ENCODE measurements around the gene C2CD4A. TPM values are rescaled to one million over a fixed set of nuclear protein-coding genes. Genes with fewer than 3 reads are reported as not detected.
A peak's percentile ranks its signal among the peaks of the same experiment; 100 is the strongest.

The C2CD4A gene
- total RNA-seq, 3 donors from 2014 or later (not counting 1 experiment from before 2014, with no cell fraction given) = not detected

DNA sequence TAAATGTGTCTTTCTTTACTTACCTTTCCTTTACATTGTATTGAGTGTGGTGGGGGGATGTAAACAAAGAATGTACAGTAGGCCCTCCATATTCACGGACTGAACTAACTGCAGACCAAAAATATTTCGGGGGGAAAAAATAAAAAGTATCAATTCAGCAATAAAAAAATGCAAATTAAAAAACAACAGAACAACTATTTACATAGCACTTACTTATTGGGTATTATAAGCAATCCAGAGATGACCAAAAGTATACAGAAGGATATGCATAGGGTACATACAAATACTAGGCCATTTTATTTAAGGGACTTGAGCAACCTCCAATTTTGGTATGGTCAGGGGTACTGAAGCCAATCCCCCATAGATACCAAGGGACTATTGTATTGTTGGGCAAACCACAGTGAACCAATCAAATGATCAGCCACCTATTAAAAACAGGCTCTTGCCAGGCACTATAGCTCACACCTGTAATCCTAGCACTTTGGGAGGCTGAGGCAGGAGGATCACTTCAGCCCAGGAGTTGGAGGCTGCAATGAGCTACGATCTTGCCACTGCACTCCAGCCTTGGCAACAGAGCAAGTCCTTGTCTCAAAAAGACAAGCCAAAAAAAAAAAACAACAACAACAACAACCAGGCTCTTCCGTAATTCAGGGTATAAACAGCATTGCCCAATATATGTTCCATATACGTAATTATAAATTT lies 8.3 kb upstream of the C2CD4A start:
- no peaks in the 10 kb centered on the region for H3K9me3 Mint-ChIP-seq
- H3K4me1 ChIP-seq (ENCODE audit: control insufficient read depth, insufficient read depth, low read length) = peaks cover 9% of the 10 kb centered on the region
- peaks cover 6 to 7% of the 10 kb centered on the region in 2 donors for H3K27me3 Mint-ChIP-seq (ENCODE audit: low read depth in 2 of 2)
- DNase-seq (no peak), ATAC-seq (no peak)
- no peaks in the 10 kb centered on the region for H3K36me3 ChIP-seq (ENCODE audit: control insufficient read depth, insufficient read depth, low read length)
- TF ChIP-seq, protein P1, sequence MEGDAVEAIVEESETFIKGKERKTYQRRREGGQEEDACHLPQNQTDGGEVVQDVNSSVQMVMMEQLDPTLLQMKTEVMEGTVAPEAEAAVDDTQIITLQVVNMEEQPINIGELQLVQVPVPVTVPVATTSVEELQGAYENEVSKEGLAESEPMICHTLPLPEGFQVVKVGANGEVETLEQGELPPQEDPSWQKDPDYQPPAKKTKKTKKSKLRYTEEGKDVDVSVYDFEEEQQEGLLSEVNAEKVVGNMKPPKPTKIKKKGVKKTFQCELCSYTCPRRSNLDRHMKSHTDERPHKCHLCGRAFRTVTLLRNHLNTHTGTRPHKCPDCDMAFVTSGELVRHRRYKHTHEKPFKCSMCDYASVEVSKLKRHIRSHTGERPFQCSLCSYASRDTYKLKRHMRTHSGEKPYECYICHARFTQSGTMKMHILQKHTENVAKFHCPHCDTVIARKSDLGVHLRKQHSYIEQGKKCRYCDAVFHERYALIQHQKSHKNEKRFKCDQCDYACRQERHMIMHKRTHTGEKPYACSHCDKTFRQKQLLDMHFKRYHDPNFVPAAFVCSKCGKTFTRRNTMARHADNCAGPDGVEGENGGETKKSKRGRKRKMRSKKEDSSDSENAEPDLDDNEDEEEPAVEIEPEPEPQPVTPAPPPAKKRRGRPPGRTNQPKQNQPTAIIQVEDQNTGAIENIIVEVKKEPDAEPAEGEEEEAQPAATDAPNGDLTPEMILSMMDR (IDR thresholded peaks at IDR 0.05) = no peak
- H3K4me3 Mint-ChIP-seq = peak overlapping the region; percentile 97
- no peaks in the 10 kb centered on the region for H3K36me3 Mint-ChIP-seq
- no peaks in the 10 kb centered on the region for H3K27me3 ChIP-seq (ENCODE audit: control insufficient read depth, insufficient read depth, low read length)
- peak overlapping the region; percentile 96 to 98 for H3K27ac Mint-ChIP-seq
- no peak overlapping the region for H3K27ac ChIP-seq (ENCODE audit: low read length)
- 100% methylated on average over 2 of the region's 5 CpGs for WGBS (ENCODE audit: insufficient coverage)
- H3K4me3 ChIP-seq (ENCODE audit: low read length) = no peak overlapping the region
- intact Hi-C loops (cut with micrococcal nuclease) = loop anchor here (1.0 kb wide), 1 partner anchor 12 kb away; no protein-coding TSS in a partner anchor
- no peaks in the 10 kb centered on the region for H3K9me3 ChIP-seq (ENCODE audit: control insufficient read depth, insufficient read depth, low read length)
- H3K4me1 Mint-ChIP-seq = peaks cover 61 to 76% of the 10 kb centered on the region in 2 donors

DNA sequence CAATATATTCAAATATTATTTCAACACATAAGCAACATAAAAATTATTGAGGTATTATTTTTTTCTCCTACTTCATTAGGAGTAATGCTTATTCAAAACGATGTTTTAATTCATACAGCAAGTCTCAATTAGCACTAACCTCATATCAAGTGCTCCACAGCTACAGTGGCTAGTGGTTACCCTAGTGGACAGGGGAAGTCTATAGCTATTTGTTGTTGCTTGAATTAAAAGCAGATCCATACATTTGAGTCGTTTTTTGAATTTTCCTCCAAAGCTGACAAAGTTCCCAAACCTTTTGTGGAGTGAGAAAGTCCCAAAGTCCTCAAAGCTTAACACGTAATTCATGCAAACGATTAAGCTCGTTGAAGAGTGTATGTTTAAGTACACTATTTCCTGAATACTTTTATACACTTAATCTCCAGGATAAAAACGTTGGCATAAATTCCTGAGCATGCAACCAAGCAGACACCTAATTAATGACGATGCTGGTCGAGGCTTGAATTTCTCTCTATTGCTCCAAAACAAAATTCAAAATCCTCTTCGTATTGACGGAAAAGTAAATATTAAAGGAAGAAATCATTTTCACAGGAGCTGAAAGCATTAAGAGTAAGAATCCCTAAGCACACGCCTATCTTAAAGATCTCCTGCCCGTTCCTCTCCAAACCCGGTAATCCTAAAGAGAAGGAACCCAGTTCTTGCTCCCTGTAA lies 7.5 kb upstream of the C2CD4A start:
- peak overlapping the region; percentile 96 to 98 for H3K27ac Mint-ChIP-seq
- DNase-seq = peak in 1 of 2 donors; percentile 15
- WGBS (ENCODE audit: insufficient coverage) = 0% methylated on average over 8 of the region's 13 CpGs
- Histone ChIP-seq H3K9me3 (ENCODE audit: control insufficient read depth, insufficient read depth, low read length) (no peaks in the 10 kb centered on the region), H3K4me3 (ENCODE audit: low read length) (peak overlapping the region; percentile 66), H3K27ac (ENCODE audit: low read length) (peak overlapping the region; percentile 87), H3K36me3 (ENCODE audit: control insufficient read depth, insufficient read depth, low read length) (no peaks in the 10 kb centered on the region), H3K4me1 (ENCODE audit: control insufficient read depth, insufficient read depth, low read length) (peaks cover 9% of the 10 kb centered on the region), H3K27me3 (ENCODE audit: control insufficient read depth, insufficient read depth, low read length) (peaks cover 5% of the 10 kb centered on the region)
- no peak for ATAC-seq
- intact Hi-C loops (cut with micrococcal nuclease) = loop anchor here (1.0 kb wide), 1 partner anchor 13 kb away; no protein-coding TSS in a partner anchor
- no peaks in the 10 kb centered on the region for H3K9me3 Mint-ChIP-seq
- H3K36me3 Mint-ChIP-seq = no peaks in the 10 kb centered on the region
- H3K4me3 Mint-ChIP-seq = peak overlapping the region; percentile 97
- peaks cover 53 to 70% of the 10 kb centered on the region in 2 donors for H3K4me1 Mint-ChIP-seq
- peaks cover 11 to 14% of the 10 kb centered on the region in 2 donors for H3K27me3 Mint-ChIP-seq (ENCODE audit: low read depth in 2 of 2)
- TF ChIP-seq, protein P1 (IDR thresholded peaks at IDR 0.05) = peak; percentile 8

GRCh38 chr15:62059816-62060112 lies 7.0 kb upstream of the C2CD4A start:
- Mint-ChIP-seq H3K27me3 (ENCODE audit: low read depth in 2 of 2) (peaks cover 11 to 17% of the 10 kb centered on the region in 2 donors), H3K9me3 (no peaks in the 10 kb centered on the region), H3K4me3 (peak overlapping the region; percentile 97), H3K4me1 (peaks cover 48 to 65% of the 10 kb centered on the region in 2 donors), H3K36me3 (no peaks in the 10 kb centered on the region), H3K27ac (peak overlapping the region; percentile 96 to 98)
- Histone ChIP-seq H3K4me3 (ENCODE audit: low read length) (peak overlapping the region; percentile 66), H3K9me3 (ENCODE audit: control insufficient read depth, insufficient read depth, low read length) (no peaks in the 10 kb centered on the region), H3K27ac (ENCODE audit: low read length) (peak overlapping the region; percentile 87), H3K36me3 (ENCODE audit: control insufficient read depth, insufficient read depth, low read length) (no peaks in the 10 kb centered on the region), H3K27me3 (ENCODE audit: control insufficient read depth, insufficient read depth, low read length) (peaks cover 5% of the 10 kb centered on the region), H3K4me1 (ENCODE audit: control insufficient read depth, insufficient read depth, low read length) (peaks cover 9% of the 10 kb centered on the region)
- intact Hi-C loops (cut with micrococcal nuclease) = loop anchor here (1.0 to 5.0 kb wide), 2 partner anchors 13 to 202 kb away; no protein-coding TSS in a partner anchor
- TF ChIP-seq, protein P1 (IDR thresholded peaks at IDR 0.05) = no peak
- peak; percentile 71 to 82 for DNase-seq
- peak; percentile 73 to 87 (median 74) for ATAC-seq
- under 1% methylated on average over 19 of the region's 19 CpGs for WGBS (ENCODE audit: insufficient coverage)
